Liver (tissue), 3 donors: Measurements from ENCODE around the gene KRTAP12-4.

ENCODE experiments used
- CTCF ChIP-seq: fragments of 150-350 bp; IDR thresholded peaks from 2 replicates; pipeline ENCODE4 v1.5.1; 2017; ENCODE audit warnings: improper control_type of control experiment, low read depth, low read length; ENCODE audit not compliant: missing input control
- FOXA1 ChIP-seq: IDR thresholded peaks from 2 replicates; pipeline ENCODE4 v1.6.1; 2016; ENCODE audit warnings: antibody characterized with exemption
- GABPA ChIP-seq, 2 donors: IDR thresholded peaks in 1 of 2; conservative IDR thresholded peaks in 1 of 2; 2 replicates each; pipeline ENCODE4 v1.6.1; 2016; ENCODE audit warnings: antibody characterized with exemption in 2 of 2, mild to moderate bottlenecking in 1 of 2, moderate library complexity in 1 of 2
- HNF4A ChIP-seq, 2 donors: conservative IDR thresholded peaks; 2 replicates each; pipeline ENCODE4 v1.6.1; 2016; ENCODE audit warnings: antibody characterized with exemption in 2 of 2, mild to moderate bottlenecking in 2 of 2
- JUND ChIP-seq, 2 donors: IDR thresholded peaks; 2 replicates each; pipeline ENCODE4 v1.6.1; 2016; ENCODE audit warnings: antibody characterized with exemption in 2 of 2
- MAX ChIP-seq: IDR thresholded peaks from 2 replicates; pipeline ENCODE4 v1.6.1; 2016; ENCODE audit warnings: antibody characterized with exemption
- RAD21 ChIP-seq, 2 donors: IDR thresholded peaks; 2 replicates each; pipeline ENCODE4 v1.6.1; 2016; ENCODE audit warnings: antibody characterized with exemption in 2 of 2, mild to moderate bottlenecking in 2 of 2
- REST ChIP-seq: IDR thresholded peaks from 2 replicates; pipeline ENCODE4 v1.6.1; 2016; ENCODE audit warnings: antibody characterized with exemption, mild to moderate bottlenecking
- RXRA ChIP-seq, 2 donors: IDR thresholded peaks; 2 replicates each; pipeline ENCODE4 v1.6.1; 2017 to 2018; ENCODE audit warnings: antibody characterized with exemption in 2 of 2, mild to moderate bottlenecking in 1 of 2
- donor health status: healthy.
- donor health status: healthy.

GRCh38 chr21:44614161-44614631, 40.3 kb downstream of the KRTAP12-4 start:
- no peak for TF ChIP-seq JUND (IDR thresholded peaks at IDR 0.05)
- TF ChIP-seq CTCF, result no peak
- no peak for TF ChIP-seq RXRA (IDR thresholded peaks at IDR 0.05)
- TF ChIP-seq HNF4A (conservative IDR thresholded peaks at IDR 0.05), result no peak
- TF ChIP-seq MAX, result no peak
- TF ChIP-seq RAD21 (IDR thresholded peaks at IDR 0.05), result no peak
- no peak for TF ChIP-seq REST
- no peak for TF ChIP-seq GABPA (IDR thresholded peaks at IDR 0.05 in 1 of 2, conservative IDR thresholded peaks at IDR 0.05 in 1 of 2)
- no peak for TF ChIP-seq FOXA1
